NOMO-1 (cell line): ENCODE data around the gene CDC27.
"Not testable (repeated sequence)": the region's sequence is repeated elsewhere in the genome, so short reads cannot be mapped to it uniquely, and the experiment has no call there.

Experiments
- DNase-seq, 2 experiments: peaks; one replicate each; lab custom pipeline; 2025; ENCODE audit not compliant: unreplicated experiment in 2 of 2; lab: John Stamatoyannopoulos, UW

The CDC27 gene

GRCh38 chr17:47159315-47159714, 29.8 kb downstream of the CDC27 start:
- DNase-seq, result no peak

GRCh38 chr17:47145351-47145750, 43.7 kb downstream of the CDC27 start:
- DNase-seq, result no peak

GRCh38 chr17:47135235-47135634, 53.9 kb downstream of the CDC27 start:
- DNase-seq, result no peak

- DNase-seq, result not testable (repeated sequence)
These were observed 54.7 kb downstream of the CDC27 start for GRCh38 chr17:47134354-47134753.

- no peak for DNase-seq
These were observed 57.3 kb downstream of the CDC27 start for GRCh38 chr17:47131761-47132160.

GRCh38 chr17:47126835-47127234, 62.3 kb downstream of the CDC27 start:
- DNase-seq, result not testable (repeated sequence)

- DNase-seq, result not testable (repeated sequence)
These were observed 65.8 kb downstream of the CDC27 start for GRCh38 chr17:47123262-47123661.

- no peak for DNase-seq
These were observed 68.5 kb downstream of the CDC27 start for GRCh38 chr17:47120521-47121095.

- no peak for DNase-seq
These were observed 69.2 kb downstream of the CDC27 start for GRCh38 chr17:47119746-47120520.

GRCh38 chr17:47117386-47117785, 71.7 kb downstream of the CDC27 start:
- no peak for DNase-seq

GRCh38 chr17:47106130-47106529, 83.0 kb downstream of the CDC27 start:
- no peak for DNase-seq

- DNase-seq, result not testable (repeated sequence)
These were observed 83.8 kb downstream of the CDC27 start for GRCh38 chr17:47105246-47105645.

- DNase-seq, result no peak
These were observed 86.2 kb downstream of the CDC27 start for GRCh38 chr17:47102914-47103313.

- peak; percentile 71 to 86 for DNase-seq
These were observed 88.9 kb downstream of the CDC27 start for GRCh38 chr17:47099987-47100711.

GRCh38 chr17:47099451-47099986, 89.6 kb downstream of the CDC27 start:
- DNase-seq, result peak in 1 of 2 experiments; percentile 31

- DNase-seq, result no peak
These were observed 92.8 kb downstream of the CDC27 start for GRCh38 chr17:47096343-47096742.

GRCh38 chr17:47095268-47095667, 93.8 kb downstream of the CDC27 start:
- no peak for DNase-seq

GRCh38 chr17:47087093-47087492, 102.0 kb downstream of the CDC27 start:
- no peak for DNase-seq

- DNase-seq, result no peak
These were observed 103.4 kb downstream of the CDC27 start for GRCh38 chr17:47085736-47086135.

- DNase-seq, result no peak
These were observed 110.3 kb downstream of the CDC27 start for GRCh38 chr17:47078801-47079200.

- DNase-seq, result no peak
These were observed 111.5 kb downstream of the CDC27 start for GRCh38 chr17:47077576-47077975.
